Raji (cell line): ENCODE results near the gene IL20.

Experiments used
- POLR2A ChIP-seq: IDR thresholded peaks from 2 replicates; pipeline ENCODE4 v1.6.1; 2011; ENCODE audit warnings: low read depth, low read length, control low read depth; ENCODE audit not compliant: insufficient read depth

Gene IL20

GRCh38 chr1:206859082-206859521 is 6.3 kb upstream of the IL20 start:
- TF ChIP-seq POLR2A: no peak

GRCh38 chr1:206860165-206860564 is 5.3 kb upstream of the IL20 start:
- no peak for TF ChIP-seq POLR2A

GRCh38 chr1:206863266-206863665 is 2.2 kb upstream of the IL20 start:
- TF ChIP-seq POLR2A: no peak

- no peak for TF ChIP-seq POLR2A
Observed at GRCh38 chr1:206866062-206866461, 639 bp downstream of the IL20 start.

GRCh38 chr1:206867239-206867638 is 1.8 kb downstream of the IL20 start:
- TF ChIP-seq POLR2A: no peak

DNA sequence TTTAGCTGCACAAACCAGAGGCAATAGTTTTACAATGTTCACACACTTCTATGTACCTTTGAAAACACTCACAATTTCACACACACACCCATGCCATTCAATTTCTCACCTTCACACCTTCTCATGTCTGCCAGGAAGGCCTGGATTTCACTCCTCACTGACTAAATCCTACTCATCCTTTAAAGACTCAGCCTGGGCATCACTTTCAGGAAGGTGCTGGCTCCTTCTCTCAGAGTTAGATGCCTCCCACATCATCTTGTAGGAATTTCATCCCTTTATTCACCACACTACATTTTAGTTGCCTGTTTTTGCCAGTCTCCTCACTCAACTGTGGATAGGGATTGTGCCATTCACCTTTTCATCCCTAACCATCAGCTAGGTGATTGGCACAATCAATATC is 2.3 kb downstream of the IL20 start:
- TF ChIP-seq POLR2A: no peak

- TF ChIP-seq POLR2A: no peak
Observed at GRCh38 chr1:206868264-206868663, 2.8 kb downstream of the IL20 start.

GRCh38 chr1:206872139-206872538 is 6.7 kb downstream of the IL20 start:
- no peak for TF ChIP-seq POLR2A

DNA sequence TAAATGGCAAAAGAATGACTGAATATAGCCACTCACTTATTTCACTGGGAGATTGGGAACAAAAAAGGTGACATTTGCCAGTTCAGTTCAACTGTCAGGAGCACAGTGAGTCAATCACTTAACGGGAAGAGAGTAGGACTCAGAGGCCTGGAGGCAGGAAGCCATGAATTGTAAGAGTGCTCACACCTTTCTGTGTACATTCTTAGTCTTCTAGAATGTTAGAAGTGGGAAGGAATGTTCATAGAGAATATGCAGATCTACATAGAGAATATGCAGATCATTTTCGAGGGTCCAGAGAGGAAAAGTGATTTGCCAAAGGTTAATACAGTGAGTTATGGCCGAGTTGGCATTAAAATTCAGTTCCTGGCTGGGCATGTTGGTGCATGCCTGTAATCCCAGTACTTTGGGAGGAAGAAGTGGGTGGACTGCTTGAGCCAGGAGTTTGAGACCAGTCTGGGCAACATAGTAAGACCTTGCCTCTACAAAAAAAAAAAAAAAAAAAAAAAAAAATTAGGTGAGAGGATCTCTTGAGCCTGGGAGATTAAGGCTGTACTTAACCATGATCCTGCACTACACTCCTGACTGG is 8.3 kb downstream of the IL20 start:
- no peak for TF ChIP-seq POLR2A

GRCh38 chr1:206875752-206876377 is 10.4 kb downstream of the IL20 start:
- no peak for TF ChIP-seq POLR2A

GRCh38 chr1:206878456-206878855 is 13.0 kb downstream of the IL20 start:
- no peak for TF ChIP-seq POLR2A

GRCh38 chr1:206880314-206880713 is 14.9 kb downstream of the IL20 start:
- no peak for TF ChIP-seq POLR2A

- TF ChIP-seq POLR2A: no peak
Observed at GRCh38 chr1:206882555-206882954, 17.1 kb downstream of the IL20 start.

DNA sequence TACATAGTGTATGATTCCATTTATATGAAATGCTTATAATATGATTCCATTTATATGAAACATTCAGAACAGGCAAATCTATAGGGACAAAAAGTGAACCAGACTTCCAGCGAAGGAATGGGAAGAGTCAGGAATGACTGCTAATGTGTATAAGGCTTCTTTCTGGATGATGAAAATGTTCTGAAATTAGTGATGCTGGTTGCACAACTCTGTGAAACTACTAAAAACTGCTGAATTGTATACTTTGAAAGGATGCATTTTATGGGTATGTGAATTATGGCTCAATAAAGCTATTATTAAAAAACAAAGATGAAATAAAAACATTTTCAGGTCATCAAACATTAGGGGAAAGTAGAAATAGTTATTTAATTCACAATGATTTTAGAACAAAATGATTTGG is 17.7 kb downstream of the IL20 start:
- no peak for TF ChIP-seq POLR2A

- TF ChIP-seq POLR2A: no peak
Observed at GRCh38 chr1:206883876-206884275, 18.5 kb downstream of the IL20 start.

- no peak for TF ChIP-seq POLR2A
Observed at GRCh38 chr1:206885341-206886060, 20.1 kb downstream of the IL20 start.

DNA sequence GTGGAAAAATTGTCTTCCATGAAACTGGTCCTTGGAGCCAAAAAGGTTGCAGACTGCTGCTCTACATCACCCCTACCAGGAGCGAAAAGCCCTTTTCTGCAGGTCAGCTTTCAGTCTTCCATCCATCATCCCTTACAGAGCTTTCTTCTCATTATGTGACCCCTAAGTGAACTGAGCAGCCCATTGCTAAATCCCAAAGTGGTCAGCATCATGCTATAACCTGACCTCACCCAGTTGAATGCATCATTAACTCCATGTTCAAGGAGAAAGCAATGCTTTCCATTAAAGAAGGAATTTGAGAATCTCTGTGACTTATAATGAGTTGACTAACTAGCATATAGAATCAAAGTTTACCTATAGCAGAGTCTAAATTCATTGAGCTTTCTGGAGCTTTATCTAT is 21.4 kb downstream of the IL20 start:
- TF ChIP-seq POLR2A: no peak

GRCh38 chr1:206887701-206888100 is 22.3 kb downstream of the IL20 start:
- no peak for TF ChIP-seq POLR2A
